K562 (cell line): ENCODE data around the gene MAP2K6. TPM values are rescaled to one million over a fixed set of nuclear protein-coding genes. Genes with fewer than 3 reads are reported as not detected.

Source experiments
- ATAC-seq: fragments of 200-7000 bp; cut with Tn5 transposase; 3 replicates; pipeline ENCODE4 v1.9.1; 2020; ENCODE audit warnings: moderate library complexity
- BruUV-seq: library from RNA; stranded (reverse); fragments of 400-500 nt; replicated peaks from 2 replicates; lab custom pipeline; 2021; lab: Mats Ljungman, UMichigan
- CTCF ChIA-PET: fragments of 300-600 bp; formaldehyde crosslinking; extraction: SDS; loops from one replicate; lab custom pipeline; 2021; ENCODE audit warnings: low intra/inter-chr PET ratio; lab: Yijun Ruan, JAX
- POLR2A ChIA-PET: fragments of 300-600, 350-650 bp; sonication (Branson Sonifier 250); formaldehyde crosslinking; extraction: SDS; loops from one replicate; lab custom pipeline; 2021; ENCODE audit warnings: antibody characterized with exemption, inconsistent platforms; lab: Yijun Ruan, JAX
- DNase-seq, 4 experiments: peaks; one replicate each; pipeline versions ENCODE4 v3.0.0 to v3.0.0-alpha.2; 2011 to 2018; ENCODE audit warnings: low spot score in 3 of 4, mixed read lengths in 3 of 4; ENCODE audit errors: extremely low read depth in 1 of 4
- FAIRE-seq: peaks from 2 replicates; lab custom pipeline; 2011; peaks lifted over from hg19 to GRCh38; lab: Jason Lieb, UNC
- H2AFZ ChIP-seq: 2 replicates; pipeline ENCODE4 v1.6.0; 2011; ENCODE audit warnings: low read depth, low read length, control low read depth, inconsistent platforms
- H3K27ac ChIP-seq: fragments of 200-600 bp; 3 replicates; pipeline ENCODE4 v1.8.0; 2011; ENCODE audit warnings: low read depth, mild to moderate bottlenecking, control low read depth, inconsistent platforms, low read length, moderate library complexity, mixed read lengths; ENCODE audit errors: extremely low read depth
- H3K27me3 ChIP-seq, 2 experiments: fragments of 300-600 bp in 1 of 2; 2 replicates in 1 of 2; 3 replicates in 1 of 2; pipeline versions ENCODE4 v1.6.0 to v1.8.0; 2011; ENCODE audit warnings: inconsistent platforms in 2 of 2, low read length in 2 of 2, mild to moderate bottlenecking in 1 of 2, mixed read lengths in 1 of 2, moderate library complexity in 1 of 2; ENCODE audit not compliant: control insufficient read depth in 2 of 2, insufficient read depth in 2 of 2
- H3K36me3 ChIP-seq: fragments of 300-600 bp; 3 replicates; pipeline ENCODE4 v1.8.0; 2011; ENCODE audit warnings: mild to moderate bottlenecking, low read length, inconsistent platforms; ENCODE audit not compliant: control insufficient read depth, insufficient read depth
- H3K4me1 ChIP-seq, 2 experiments: fragments of 200-600 bp in 1 of 2; replicated peaks in 1 of 2; 2 replicates in 1 of 2; 3 replicates in 1 of 2; pipeline versions ENCODE4 v1.5.1 to v1.8.0; 2011; ENCODE audit warnings: inconsistent platforms in 2 of 2, low read length in 2 of 2, mild to moderate bottlenecking in 1 of 2, mixed read lengths in 1 of 2, moderate library complexity in 1 of 2; ENCODE audit not compliant: control insufficient read depth in 2 of 2, insufficient read depth in 2 of 2
- H3K4me2 ChIP-seq: 2 replicates; pipeline ENCODE4 v1.6.1; 2011; ENCODE audit warnings: low read length, control low read depth, inconsistent platforms, mixed read lengths; ENCODE audit not compliant: insufficient read depth
- H3K4me3 ChIP-seq: fragments of 200-600 bp; sonication (generic), shearing (Covaris generic); 2 replicates; pipeline ENCODE4 v1.5.1; 2016; ENCODE audit warnings: control low read depth, inconsistent platforms
- H3K79me2 ChIP-seq: fragments of 200-600 bp; 3 replicates; pipeline ENCODE4 v1.8.0; 2011; ENCODE audit warnings: low read length, inconsistent platforms; ENCODE audit not compliant: control insufficient read depth, insufficient read depth
- H3K9ac ChIP-seq, 2 experiments: 2 replicates each; pipeline versions ENCODE4 v1.6.0 to v1.6.1; 2011; ENCODE audit warnings: low read depth in 2 of 2, low read length in 2 of 2, control low read depth in 1 of 2, inconsistent platforms in 1 of 2, mild to moderate bottlenecking in 1 of 2, mixed read lengths in 1 of 2; ENCODE audit not compliant: insufficient read depth in 1 of 2
- H3K9me1 ChIP-seq: one replicate; pipeline ENCODE4 v1.6.0; 2011; ENCODE audit warnings: inconsistent platforms, mild to moderate bottlenecking, low read length, moderate library complexity; ENCODE audit not compliant: control insufficient read depth, insufficient read depth
- H3K9me3 ChIP-seq: replicated peaks from 2 replicates; pipeline ENCODE4 v1.5.1; 2011; ENCODE audit warnings: low read depth, low read length, inconsistent platforms; ENCODE audit not compliant: control insufficient read depth, insufficient read depth
- H4K20me1 ChIP-seq: replicated peaks from 2 replicates; pipeline ENCODE4 v1.6.1; 2011; ENCODE audit warnings: low read length, inconsistent platforms, mixed read lengths; ENCODE audit not compliant: control insufficient read depth, insufficient read depth
- ATF4 ChIP-seq: fragments of 450-650 bp; formaldehyde crosslinking; IDR thresholded peaks from 2 replicates; pipeline ENCODE4 v1.4.0; 2022; ENCODE audit warnings: mild to moderate bottlenecking, moderate library complexity
- CBX2 ChIP-seq: fragments of 200-600 bp; sonication (generic); IDR thresholded peaks from one replicate; pipeline ENCODE4 v1.6.1; 2012; ENCODE audit warnings: mild to moderate bottlenecking, low read length, inconsistent platforms; ENCODE audit not compliant: insufficient read depth, poor library complexity, severe bottlenecking
- CBX3 ChIP-seq, 2 experiments: IDR thresholded peaks; 1 replicate in 1 of 2; 2 replicates in 1 of 2; pipeline ENCODE4 v1.6.1; 2012; ENCODE audit warnings: inconsistent platforms in 2 of 2, low read length in 2 of 2, borderline replicate concordance in 1 of 2, control low read depth in 1 of 2
- CHD4 ChIP-seq: fragments of 200-600 bp; sonication (generic); IDR thresholded peaks from 3 replicates; pipeline ENCODE4 v1.6.1; 2012; ENCODE audit warnings: low read depth, mild to moderate bottlenecking, mixed read lengths, low read length, inconsistent platforms; ENCODE audit not compliant: insufficient read depth, insufficient replicate concordance, poor library complexity, severe bottlenecking
- CREB1 ChIP-seq, 2 experiments: sonication (generic) in 1 of 2; formaldehyde crosslinking in 1 of 2; IDR thresholded peaks; 2 replicates each; pipeline versions ENCODE4 v1.6.1 to v1.8.0; 2012 to 2022; ENCODE audit warnings: inconsistent platforms in 1 of 2, mild to moderate bottlenecking in 1 of 2, missing genetic modification reagents in 1 of 2, moderate library complexity in 1 of 2
- FOSL1 ChIP-seq: fragments of 200-800 bp; sonication (Bioruptor generic); conservative IDR thresholded peaks from 2 replicates; pipeline ENCODE4 v1.6.1; 2016; ENCODE audit warnings: missing genetic modification characterization, missing compliant biosample characterization
- FOXA1 ChIP-seq: fragments of 450-650 bp; IDR thresholded peaks from 2 replicates; pipeline ENCODE4 v1.6.1; 2016; ENCODE audit warnings: mild to moderate bottlenecking, borderline replicate concordance
- FOXA3 ChIP-seq, 2 experiments: fragments of 450-650 bp in 1 of 2; sonication (generic) in 1 of 2; formaldehyde crosslinking; IDR thresholded peaks in 1 of 2; conservative IDR thresholded peaks in 1 of 2; 2 replicates each; pipeline versions ENCODE4 v1.4.0 to v1.8.0; 2020 to 2022; ENCODE audit warnings: mild to moderate bottlenecking in 2 of 2, missing genetic modification reagents in 1 of 2
- HDAC3 ChIP-seq: fragments of 450-650 bp; IDR thresholded peaks from 2 replicates; pipeline ENCODE4 v1.6.1; 2018; ENCODE audit warnings: borderline replicate concordance, mild to moderate bottlenecking, moderate library complexity; ENCODE audit not compliant: partially characterized antibody
- MAFG ChIP-seq: fragments of 450-650 bp; conservative IDR thresholded peaks from 2 replicates; pipeline ENCODE4 v1.6.1; 2016; ENCODE audit warnings: missing genetic modification characterization, missing compliant biosample characterization
- NCOA6 ChIP-seq: fragments of 450-650 bp; IDR thresholded peaks from 2 replicates; pipeline ENCODE4 v1.6.1; 2017; ENCODE audit warnings: mild to moderate bottlenecking
- SMARCA4 ChIP-seq: fragments of 450-650 bp; IDR thresholded peaks from 2 replicates; pipeline ENCODE4 v1.6.1; 2016
- SP2 ChIP-seq: IDR thresholded peaks from 2 replicates; pipeline ENCODE4 v1.6.1; 2011; ENCODE audit warnings: mild to moderate bottlenecking, low read depth, low read length, moderate library complexity; ENCODE audit not compliant: poor library complexity, severe bottlenecking; ENCODE audit errors: extremely low read depth
- TCF3 ChIP-seq: sonication (generic); formaldehyde crosslinking; IDR thresholded peaks from 2 replicates; pipeline ENCODE4 v1.4.0; 2020; ENCODE audit warnings: mild to moderate bottlenecking, missing genetic modification reagents
- TCFL5 ChIP-seq: fragments of 250-450 bp; sonication (Bioruptor Pico); conservative IDR thresholded peaks from 2 replicates; pipeline ENCODE4 v1.6.1; 2021; ENCODE audit warnings: mild to moderate bottlenecking, moderate library complexity, matching md5 sums
- ZSCAN29 ChIP-seq: fragments of 450-650 bp; IDR thresholded peaks from 2 replicates; pipeline ENCODE4 v1.6.1; 2017
- WGBS: fragments of 100-300 bp; shearing (Covaris generic); methylation state at CpG from one replicate; pipeline ENCODE4 v1.1.6; 2016; ENCODE audit warnings: low coverage, mixed read lengths; ENCODE audit not compliant: insufficient coverage; ENCODE audit errors: missing lambda C conversion rate; 5-methylcytosine and 5-hydroxymethylcytosine counted together
- in situ Hi-C: fragments of 300-500 bp; cut with MboI; formaldehyde crosslinking; loops from 4 replicates; pipeline ENCODE4 v1.15.0; 2018; ENCODE audit warnings: inconsistent platforms, mixed read lengths
- intact Hi-C: fragments of 100-400 bp; cut with micrococcal nuclease; formaldehyde crosslinking; loops from 2 replicates; pipeline ENCODE4 v1.14.2; 2022
- polyA plus RNA-seq, 8 experiments: library from polyadenylated mRNA; depleted of rRNA in 4 of 8; stranded (reverse) in 5 of 8; unstranded in 3 of 8; fragments of >200 nt; fragmentation: Nextera tagmentation in 2 of 8; fragmentation: Illumina TruSeq in 1 of 8; extraction: Ambion mirVana in 2 of 8; extraction: Trizol in 1 of 8; gene quantifications; 2 replicates each; pipeline versions ENCODE4 v1.2.1 to v1.2.3, GENCODE V29; 2011 to 2014; ENCODE audit warnings: inconsistent platforms in 1 of 8, missing spikeins in 1 of 8
- total RNA-seq, 7 experiments: library from RNA; depleted of rRNA in 6 of 7; stranded (reverse); fragments of >200 nt in 6 of 7; fragmentation: Illumina TruSeq in 2 of 7; extraction: Trizol in 2 of 7; gene quantifications; 2 replicates each; pipeline versions ENCODE4 v1.2.1 to v1.2.3, GENCODE V29; 2011 to 2021; ENCODE audit warnings: low replicate concordance in 1 of 7
- TF ChIP-seq, protein P1 (sequence below): fragments of 250-450 bp; sonication (Bioruptor Pico); IDR thresholded peaks from 2 replicates; pipeline ENCODE4 v1.4.0; 2020; ENCODE audit warnings: mild to moderate bottlenecking, moderate library complexity

The MAP2K6 gene
- total and polyA plus RNA-seq, 9 of the 15 experiments (the other 6 are each of a cell fraction or from before 2014, with no cell fraction given) = 0.07 to 0.13 TPM; not detected in 7

DNA sequence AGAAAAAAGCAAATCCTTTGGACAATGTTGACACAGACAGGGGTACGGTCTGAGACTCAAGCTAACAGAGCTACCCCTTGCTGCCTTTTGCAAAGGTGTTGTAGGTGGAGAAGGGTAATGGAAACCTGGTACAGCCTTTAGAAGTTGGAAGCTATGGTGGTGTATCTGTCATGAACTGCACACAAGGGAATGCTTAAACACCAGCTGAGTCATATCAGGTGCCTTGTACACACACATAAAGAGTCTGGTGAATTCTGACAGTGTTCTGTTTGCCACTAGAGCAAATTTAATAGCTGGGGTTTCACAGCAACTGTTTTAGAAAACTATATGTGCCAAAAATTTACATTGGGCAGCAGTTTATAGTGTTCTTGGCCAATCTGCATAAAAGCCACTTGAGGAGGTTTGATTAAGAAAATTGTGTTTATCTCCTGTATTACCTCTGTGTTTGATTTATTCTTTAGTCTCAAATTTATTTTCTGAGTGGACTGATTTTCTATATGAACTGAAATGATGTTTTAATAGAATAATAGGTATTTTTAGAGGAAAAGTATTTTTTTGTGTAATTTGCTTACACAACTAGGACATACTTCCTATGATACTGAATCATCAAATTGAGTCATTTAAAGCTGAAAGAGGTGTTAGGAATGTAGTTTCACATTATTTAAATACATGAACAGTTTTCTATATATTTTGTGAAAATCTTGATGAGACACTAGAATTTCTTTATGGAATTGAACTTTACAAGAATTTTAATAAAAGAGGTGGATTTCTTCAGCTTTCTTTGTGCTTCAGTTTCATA lies 136.9 kb downstream of the MAP2K6 start (continued):
- TF ChIP-seq TCF3 (CRISPR knock-in tag) (no peak), HDAC3 (no peak), CHD4 (no peak), ZSCAN29 (no peak), SMARCA4 (no peak), MAFG (tag) (no peak), CREB1 (IDR thresholded peaks at IDR 0.05) (no peak), CREB1 (CRISPR knock-in tag; IDR thresholded peaks at IDR 0.05) (no peak)

DNA sequence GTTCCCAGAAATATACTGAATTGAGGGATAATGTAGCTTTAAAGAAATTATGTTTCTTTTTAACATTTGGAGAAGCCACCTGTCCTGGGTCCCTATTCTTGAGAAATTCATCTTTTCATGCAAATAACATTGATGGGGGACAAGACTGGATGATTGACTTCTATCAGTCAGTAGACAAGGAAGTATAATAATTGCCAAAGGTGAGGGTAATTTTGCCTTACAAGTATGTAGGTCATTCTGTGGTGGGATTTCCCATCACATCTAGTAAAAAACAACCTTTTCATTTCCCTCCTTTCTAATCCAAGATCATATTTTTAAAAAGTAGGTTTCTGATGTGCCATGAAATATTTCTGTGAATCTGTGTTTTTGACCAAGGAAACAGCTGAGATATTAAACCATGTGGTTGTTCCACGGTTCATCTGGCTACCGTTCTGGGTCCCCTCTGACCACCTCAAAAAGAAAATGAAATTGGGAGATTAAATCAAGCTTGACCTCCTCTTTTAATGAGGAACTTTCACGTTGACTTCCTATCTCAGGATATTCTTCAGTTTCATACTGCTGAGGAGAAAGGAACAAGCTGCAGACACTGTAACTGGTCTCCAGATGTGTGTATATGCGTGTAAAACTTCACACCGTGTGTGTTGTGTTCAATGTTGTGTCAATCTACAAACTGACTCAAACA lies 138.6 kb downstream of the MAP2K6 start:
- Histone ChIP-seq H3K9me1 (no peaks in the 10 kb centered on the region), H3K36me3 (no peaks in the 10 kb centered on the region), H3K4me3 (no peak overlapping the region), H3K4me1 (no peaks in the 10 kb centered on the region), H3K4me2 (no peak overlapping the region), H3K27me3 (no peaks in the 10 kb centered on the region), H3K27ac (no peak overlapping the region), H3K9ac (no peak overlapping the region), H2AFZ (no peak overlapping the region), H3K9me3 (no peaks in the 10 kb centered on the region), H3K79me2 (no peaks in the 10 kb centered on the region), H4K20me1 (no peaks in the 10 kb centered on the region)
- DNase-seq = no peak
- intact Hi-C loops = no loop called here
- ChIA-PET CTCF (no interaction called here), POLR2A (interaction anchor here (0.8 kb wide), 1 partner anchor 8 kb away, joined by 3 read pairs; no protein-coding TSS in a partner anchor)
- BruUV-seq = no TSS peak
- no peak for TF ChIP-seq NCOA6
- no peak for TF ChIP-seq CBX3 (IDR thresholded peaks at IDR 0.05; ENCODE audit: borderline replicate concordance in 1 of 2, low read length in 2 of 2)
- TF ChIP-seq FOSL1 (tag) = no peak
- TF ChIP-seq SP2 = no peak
- TF ChIP-seq ATF4 (CRISPR knock-in tag) = no peak
- no peak for TF ChIP-seq TCFL5 (CRISPR knock-in tag)
- TF ChIP-seq, protein P1, sequence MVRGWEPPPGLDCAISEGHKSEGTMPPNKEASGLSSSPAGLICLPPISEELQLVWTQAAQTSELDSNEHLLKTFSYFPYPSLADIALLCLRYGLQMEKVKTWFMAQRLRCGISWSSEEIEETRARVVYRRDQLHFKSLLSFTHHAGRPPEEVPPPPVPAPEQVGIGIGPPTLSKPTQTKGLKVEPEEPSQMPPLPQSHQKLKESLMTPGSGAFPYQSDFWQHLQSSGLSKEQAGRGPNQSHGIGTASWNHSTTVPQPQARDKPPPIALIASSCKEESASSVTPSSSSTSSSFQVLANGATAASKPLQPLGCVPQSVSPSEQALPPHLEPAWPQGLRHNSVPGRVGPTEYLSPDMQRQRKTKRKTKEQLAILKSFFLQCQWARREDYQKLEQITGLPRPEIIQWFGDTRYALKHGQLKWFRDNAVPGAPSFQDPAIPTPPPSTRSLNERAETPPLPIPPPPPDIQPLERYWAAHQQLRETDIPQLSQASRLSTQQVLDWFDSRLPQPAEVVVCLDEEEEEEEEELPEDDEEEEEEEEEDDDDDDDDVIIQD (CRISPR knock-in tag) = no peak
- TF ChIP-seq TCF3 (CRISPR knock-in tag) = no peak
- TF ChIP-seq CBX2 = no peak
- TF ChIP-seq FOXA3 (CRISPR knock-in tag; conservative IDR thresholded peaks at IDR 0.05 in 1 of 2, IDR thresholded peaks at IDR 0.05 in 1 of 2) = no peak
- no peak for TF ChIP-seq FOXA1
- in situ Hi-C loops = no loop called here
- WGBS = 0% methylated on average over 5 of the region's 5 CpGs
- ATAC-seq = no peak
- FAIRE-seq = no peak
